T-helper 2 cell (primary cell): ENCODE results near the gene CARD19.
A peak's percentile ranks its signal among the peaks of the same experiment; 100 is the strongest.

Source experiments
- DNase-seq, 5 experiments: peaks; one replicate each; pipeline versions ENCODE4 v3.0.0 to v3.0.0-alpha.2; 2012 to 2022

Gene CARD19

DNA sequence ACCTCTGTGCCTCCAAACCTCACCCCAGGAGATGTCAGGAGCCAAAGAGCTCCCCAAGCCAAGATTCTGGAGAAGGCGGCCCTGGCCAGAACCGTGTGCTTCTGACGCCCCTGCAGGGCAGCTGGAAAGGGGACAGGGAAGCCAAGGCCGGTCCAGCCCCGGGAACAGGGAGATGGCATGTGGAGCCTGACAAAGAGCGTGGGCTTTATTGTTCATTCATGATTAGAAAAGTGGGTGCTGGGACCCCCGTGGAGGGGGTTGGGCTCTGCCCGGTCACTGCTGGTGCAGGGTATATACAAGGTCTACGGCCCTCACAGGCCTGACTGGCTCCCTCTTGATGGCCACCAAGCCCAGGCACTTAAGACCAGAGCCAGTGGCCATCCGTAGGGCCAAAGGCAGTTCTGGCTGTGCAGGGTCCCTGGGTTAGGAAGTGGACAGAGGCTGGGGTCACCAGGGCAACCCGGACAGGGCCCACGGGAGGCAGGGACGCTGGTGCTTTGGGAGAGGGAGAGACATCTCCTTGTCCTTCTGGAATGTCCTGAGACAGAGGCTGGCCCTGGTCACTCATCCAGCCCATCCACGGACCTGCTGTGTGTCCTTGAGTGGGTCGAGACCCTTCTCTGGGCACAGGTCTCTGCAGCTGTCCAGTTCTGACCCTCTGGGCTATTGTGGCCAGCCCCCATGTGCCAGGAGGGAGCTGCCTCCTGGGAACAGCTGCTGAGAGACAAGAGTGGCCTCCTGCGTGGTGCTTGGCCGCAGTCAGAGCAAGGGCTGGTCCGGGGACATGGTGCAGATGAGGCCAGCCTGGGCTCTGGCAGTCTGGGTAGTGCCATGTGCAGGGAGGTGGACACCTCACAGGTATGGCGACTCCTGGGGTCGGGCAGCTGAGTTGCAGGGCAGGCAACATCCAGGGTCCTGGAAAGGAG is 25.6 kb downstream of the CARD19 start:
- DNase-seq, result no peak

GRCh38 chr9:93122721-93123221 is 26.8 kb downstream of the CARD19 start:
- DNase-seq, result no peak

DNA sequence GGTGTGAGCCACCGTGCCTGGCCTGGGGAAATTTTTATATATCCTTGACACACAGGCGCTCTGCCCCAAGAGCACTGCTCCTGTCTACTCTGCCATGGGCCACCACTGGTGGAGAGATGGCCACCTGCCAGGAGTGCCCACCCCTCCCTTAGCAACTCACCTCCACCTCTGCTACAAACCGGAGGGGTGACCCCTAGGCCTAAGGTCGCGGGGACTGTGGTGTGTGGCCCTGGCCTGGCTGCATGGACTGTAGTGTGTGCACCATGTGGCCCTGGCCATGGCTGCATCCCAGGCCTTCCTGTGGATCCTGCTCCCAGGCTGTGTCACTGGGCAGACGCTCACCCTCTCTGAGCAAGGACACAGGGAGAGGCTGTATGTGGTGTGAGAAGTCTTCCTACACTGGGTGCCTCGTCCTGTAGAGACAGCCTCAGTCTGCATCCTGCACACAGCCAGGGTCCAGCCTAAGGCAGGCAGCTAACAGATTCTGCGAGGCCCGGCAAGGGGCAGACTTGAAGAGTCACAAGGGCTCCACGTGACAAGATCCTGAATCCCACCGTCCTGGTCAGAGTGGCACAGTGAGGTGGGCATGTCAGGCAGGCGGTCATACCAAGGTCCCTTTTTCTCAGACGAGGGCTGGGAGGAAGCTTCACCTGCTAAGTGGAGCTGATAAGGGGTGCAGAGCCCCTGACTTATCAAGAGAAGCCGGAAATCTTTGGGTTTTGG is 27.7 kb downstream of the CARD19 start:
- DNase-seq, result no peak

DNA sequence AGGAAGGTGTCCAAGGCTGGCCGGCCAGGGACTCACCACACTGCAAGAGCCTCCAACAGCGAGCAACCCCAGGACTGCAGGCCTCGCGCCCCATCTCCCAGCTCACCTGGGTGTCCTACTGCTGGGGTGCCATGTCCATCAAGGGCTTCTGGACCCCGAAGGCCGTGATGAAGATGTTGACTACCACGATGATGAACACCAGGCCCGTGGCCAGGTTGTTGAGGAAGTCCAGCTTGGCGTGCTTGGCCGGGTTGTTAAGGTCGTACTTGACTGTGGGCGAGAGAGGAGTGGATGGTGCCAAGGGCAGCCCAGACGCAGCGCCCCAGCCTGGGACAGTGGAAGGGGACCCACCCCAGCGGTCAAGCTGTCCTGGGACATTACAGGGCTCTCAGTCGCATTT is 28.8 kb downstream of the CARD19 start:
- DNase-seq, result no peak

DNA sequence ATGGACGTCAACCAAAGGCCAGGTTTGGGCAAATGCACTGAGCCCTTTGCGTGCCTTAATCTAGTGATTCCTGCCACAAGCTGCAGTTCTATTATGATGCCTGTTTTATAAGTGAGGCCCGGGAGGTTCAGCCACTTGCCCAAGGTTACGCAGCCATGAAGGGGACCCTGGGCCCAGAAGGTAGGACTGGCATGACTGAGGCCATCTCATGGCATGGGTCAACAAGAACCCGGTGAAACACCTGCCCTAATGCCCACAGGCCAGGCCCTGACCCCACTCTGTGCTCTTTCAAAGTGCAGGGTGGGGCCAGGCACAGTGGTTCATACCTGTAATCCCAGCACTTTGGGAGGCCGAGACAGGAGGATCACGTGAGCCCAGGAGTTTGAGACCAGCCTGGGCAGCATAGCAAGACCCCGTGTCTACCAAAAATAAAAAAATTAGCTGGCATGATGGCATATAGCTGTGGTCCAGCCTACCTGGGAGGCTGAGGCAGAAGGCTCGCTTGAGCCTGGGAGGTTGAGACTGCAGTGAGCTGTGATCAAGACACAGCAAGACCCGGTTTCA is 29.4 kb downstream of the CARD19 start:
- no peak for DNase-seq

DNA sequence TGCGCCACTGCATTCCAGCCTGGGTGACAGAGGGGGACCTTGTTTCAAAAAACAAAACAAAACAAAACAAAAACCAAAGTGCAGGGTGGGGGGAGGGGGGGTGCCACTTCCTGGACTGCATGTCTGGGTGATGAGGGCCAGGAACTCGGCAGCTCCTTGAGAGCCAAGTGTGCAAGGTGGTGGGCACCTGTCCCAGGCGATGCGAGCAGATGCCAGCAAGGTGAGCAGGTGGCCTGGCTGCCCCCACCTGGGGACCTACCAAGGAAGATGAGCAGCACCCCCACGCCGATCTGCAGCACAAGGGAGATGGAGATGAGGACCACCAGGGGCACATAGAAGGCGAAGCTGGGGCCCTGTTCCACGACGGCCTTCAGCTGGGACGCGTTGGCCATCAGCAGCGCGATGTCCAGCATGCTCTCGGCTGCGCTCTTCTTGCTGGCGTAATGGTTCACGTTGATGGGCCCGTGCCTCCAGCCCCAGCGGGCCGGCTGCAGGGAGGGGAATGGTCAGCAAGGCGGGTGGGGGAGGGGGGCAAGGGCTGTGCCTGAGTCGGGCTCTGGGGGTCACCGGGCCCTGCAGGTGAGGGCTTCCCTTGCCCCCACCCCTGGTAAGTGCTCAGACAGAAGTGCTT is 30.2 kb downstream of the CARD19 start:
- peak in 2 of 5 experiments; percentile 46 to 70 for DNase-seq

DNA sequence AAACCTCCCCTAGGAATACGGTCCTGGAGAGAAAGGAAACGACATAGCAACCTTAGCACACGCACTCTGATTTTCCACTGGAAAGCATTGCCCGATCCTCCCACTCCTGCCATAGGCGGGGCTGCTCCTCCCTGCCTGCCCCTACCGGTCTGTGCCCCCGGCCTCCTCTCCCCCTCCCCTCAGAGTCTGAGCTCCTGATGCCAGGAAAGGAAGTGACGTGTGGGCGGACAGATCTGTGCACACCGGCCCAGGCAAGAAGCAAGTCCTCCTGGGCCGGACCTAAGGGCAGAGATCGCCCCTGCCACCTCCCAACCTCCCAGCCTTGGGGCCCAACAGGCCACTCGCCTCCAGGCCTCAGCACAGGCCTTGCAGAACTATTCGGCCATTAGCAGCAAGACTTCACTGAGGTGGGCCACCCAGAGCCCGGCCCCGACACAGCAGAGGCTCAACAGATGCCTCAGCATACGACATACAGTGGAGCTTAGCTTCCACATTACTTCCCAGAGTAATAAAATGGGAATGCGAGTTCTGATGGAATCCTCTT is 30.9 kb downstream of the CARD19 start:
- no peak for DNase-seq

DNA sequence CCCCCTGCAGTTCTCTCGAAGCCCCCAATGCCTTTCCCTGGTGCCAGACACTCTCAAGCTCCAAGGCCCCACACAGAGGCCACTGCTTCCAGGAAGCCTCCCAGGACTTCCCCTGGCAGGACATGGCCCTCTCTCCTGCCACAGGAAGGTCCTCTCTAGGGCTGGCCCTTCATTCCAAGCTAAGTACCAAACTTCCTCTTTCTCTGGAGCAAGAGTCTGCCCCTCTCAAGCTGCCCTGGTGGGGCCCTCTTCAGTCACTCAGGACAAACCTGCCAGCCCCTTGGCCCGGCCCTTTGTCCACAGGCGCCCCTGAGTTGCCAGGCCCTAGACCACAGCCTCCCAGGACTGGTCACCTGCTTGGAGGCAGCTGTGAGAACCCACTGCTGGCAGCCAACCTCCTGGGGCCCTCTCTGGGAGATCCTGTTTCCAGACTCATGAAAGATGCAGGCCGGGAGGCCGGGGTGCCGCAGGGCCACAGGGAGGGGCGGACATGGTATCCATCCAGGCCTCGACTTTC is 31.4 kb downstream of the CARD19 start:
- DNase-seq, result no peak

GRCh38 chr9:93128011-93128714 is 32.1 kb downstream of the CARD19 start:
- no peak for DNase-seq

- no peak for DNase-seq
Observed at GRCh38 chr9:93128715-93129224, 32.8 kb downstream of the CARD19 start.

GRCh38 chr9:93129286-93129685 is 33.3 kb downstream of the CARD19 start:
- DNase-seq, result no peak

GRCh38 chr9:93129691-93130500 is 33.9 kb downstream of the CARD19 start:
- no peak for DNase-seq

GRCh38 chr9:93130861-93131481 is 35.0 kb downstream of the CARD19 start:
- DNase-seq, result no peak

GRCh38 chr9:93131599-93132286 is 35.7 kb downstream of the CARD19 start:
- DNase-seq, result no peak

GRCh38 chr9:93132287-93132927 is 36.4 kb downstream of the CARD19 start:
- DNase-seq, result no peak

DNA sequence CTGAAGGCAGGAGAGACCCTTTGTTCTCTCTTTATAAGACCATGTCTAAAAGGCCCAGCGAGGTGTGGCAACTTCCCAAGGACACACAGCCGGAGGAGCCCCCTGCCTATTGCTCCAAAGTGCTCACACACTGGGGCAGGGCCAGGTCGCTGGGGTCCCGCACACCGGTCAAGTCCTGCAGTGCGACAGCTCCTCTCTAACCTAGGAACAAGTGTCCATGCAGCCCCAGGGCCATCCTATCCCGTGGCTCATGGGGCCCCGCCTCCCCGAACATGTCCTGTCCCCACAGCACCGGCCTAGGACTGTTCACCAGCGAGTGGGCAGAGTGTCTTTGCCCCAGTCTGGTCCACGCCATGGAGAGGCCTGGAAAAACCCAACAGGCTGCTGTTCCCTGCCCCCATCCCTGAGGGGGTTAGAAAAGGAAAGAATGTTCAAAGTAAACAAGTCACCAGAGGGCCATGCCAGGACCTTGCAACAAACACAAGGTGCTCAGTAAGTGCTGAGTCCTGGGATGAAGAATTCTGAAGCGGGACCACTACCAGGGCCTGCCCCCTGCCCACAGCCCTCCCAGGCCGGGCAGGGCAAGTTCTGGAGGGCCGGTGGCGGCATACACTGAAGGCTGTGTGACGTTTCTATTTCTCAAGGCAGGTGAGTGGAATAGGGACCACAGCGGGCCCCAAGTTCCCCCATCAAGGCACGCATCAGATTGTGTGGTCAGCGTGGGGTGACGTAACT is 37.1 kb downstream of the CARD19 start:
- DNase-seq, result peak in 3 of 5 experiments; percentile 29 to 76 (median 71)

DNA sequence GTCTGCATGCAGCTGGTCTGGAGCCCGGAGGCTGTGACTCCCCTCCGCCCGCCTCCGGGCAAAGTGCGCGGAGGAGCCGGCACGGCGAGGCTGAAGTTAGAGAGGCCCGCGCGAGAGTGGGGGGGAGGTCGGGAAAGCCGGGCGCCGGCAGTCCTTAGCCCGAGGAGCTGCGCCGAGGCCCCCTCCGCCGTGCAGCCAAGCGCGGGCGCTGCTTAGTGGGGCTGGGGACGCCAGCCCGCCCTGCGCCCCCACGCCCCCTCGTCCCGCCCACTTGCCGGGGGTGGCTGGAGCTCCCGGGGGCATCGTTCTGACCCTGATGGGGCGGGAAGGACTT is 37.6 kb downstream of the CARD19 start:
- DNase-seq, result peak in 2 of 5 experiments; percentile 27 to 44
